ENCODE data around the gene ERRFI1. TPM values are rescaled to one million over a fixed set of nuclear protein-coding genes. Genes with fewer than 3 reads are reported as not detected.

ERRFI1 gene
- total and polyA plus RNA-seq, 2 of the 8 experiments (the other 6 are each of a cell fraction or from before 2014, with no cell fraction given) = 23.4 to 46.1 TPM

DNA sequence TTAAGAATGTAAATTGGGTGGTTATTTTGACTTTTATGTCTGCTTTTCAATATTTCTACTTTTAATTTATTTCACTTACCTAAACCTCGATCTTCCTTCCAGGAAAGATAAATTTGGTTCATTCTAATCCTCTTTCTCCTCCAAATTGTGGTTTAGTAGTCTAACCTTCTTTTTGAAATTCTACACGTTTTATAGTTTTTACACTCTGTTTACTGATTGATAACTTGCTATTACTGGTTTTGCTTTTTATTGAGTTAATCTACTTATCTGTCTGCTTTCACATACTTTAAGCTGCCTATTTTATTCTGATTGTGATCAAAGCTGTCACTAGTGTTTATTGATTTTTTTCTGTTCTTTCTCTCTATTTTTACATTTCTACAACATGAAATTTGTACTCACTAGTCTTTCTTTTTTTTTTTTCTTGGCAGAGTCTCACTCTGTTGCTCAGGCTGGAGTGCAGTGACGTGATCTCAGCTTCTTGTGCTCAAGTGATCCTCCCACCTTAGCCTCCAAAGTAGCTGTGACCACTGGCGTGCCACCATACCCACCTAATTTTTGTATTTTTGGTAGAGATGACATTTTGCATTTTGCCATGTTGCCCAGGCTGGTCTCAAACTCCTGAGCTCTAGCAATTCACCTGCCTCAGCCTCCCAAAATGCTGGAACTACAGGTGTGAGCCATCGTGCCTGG lies 27.9 kb upstream of the ERRFI1 start:
- Histone ChIP-seq H2BK12ac (ENCODE audit: low read depth, low read length) (no peak overlapping the region), H2BK15ac (ENCODE audit: low read length) (no peak overlapping the region), H3K4me3 (ENCODE audit: extremely low read depth in 1 of 4, insufficient read depth in 2 of 4, low read depth in 3 of 4, low read length in 4 of 4) (no peak overlapping the region), H3K4me1 (replicated peaks in 1 of 4; ENCODE audit: control insufficient read depth in 3 of 4, insufficient read depth in 4 of 4, low read length in 3 of 4) (no peaks in the 10 kb centered on the region), H2BK5ac (ENCODE audit: low read depth, low read length) (no peak overlapping the region), H3K27me3 (replicated peaks in 1 of 4; ENCODE audit: control insufficient read depth in 3 of 4, extremely low read depth in 1 of 4, insufficient read depth in 3 of 4, low read length in 3 of 4) (no peaks in the 10 kb centered on the region), H3K9me3 (ENCODE audit: insufficient read depth in 2 of 2, low read depth in 1 of 2, low read length in 1 of 2) (no peaks in the 10 kb centered on the region), H2BK20ac (ENCODE audit: low read length) (no peak overlapping the region), H3K36me3 (ENCODE audit: control insufficient read depth in 2 of 4, insufficient read depth in 4 of 4, low read length in 3 of 4) (no peaks in the 10 kb centered on the region), H4K91ac (replicated peaks; ENCODE audit: insufficient read length, low read length) (no peak overlapping the region), H2AFZ (ENCODE audit: low read length) (no peak overlapping the region), H2BK120ac (replicated peaks; ENCODE audit: low read depth, low read length) (no peak overlapping the region), H3K4ac (replicated peaks; ENCODE audit: insufficient read length, low read depth, low read length) (no peak overlapping the region), H3K79me2 (ENCODE audit: control insufficient read depth in 1 of 2, insufficient read depth in 2 of 2, low read length in 2 of 2) (no peaks in the 10 kb centered on the region), H3K23ac (ENCODE audit: insufficient read length) (no peak overlapping the region), H4K20me1 (replicated peaks in 1 of 2; ENCODE audit: control insufficient read depth in 1 of 2, insufficient read depth in 2 of 2, low read length in 2 of 2) (no peaks in the 10 kb centered on the region), H3K18ac (ENCODE audit: extremely low read depth, low read length) (no peak overlapping the region), H4K5ac (ENCODE audit: insufficient read length, low read depth, low read length) (no peak overlapping the region), H3K23me2 (ENCODE audit: low read depth, low read length) (no peaks in the 10 kb centered on the region), H3K14ac (ENCODE audit: insufficient read length) (no peak overlapping the region), H2AK5ac (ENCODE audit: low read depth, low read length) (no peak overlapping the region), H3K4me2 (ENCODE audit: insufficient read depth in 1 of 2, low read depth in 2 of 2, low read length in 2 of 2) (no peak overlapping the region), H3K79me1 (ENCODE audit: low read depth, low read length) (no peaks in the 10 kb centered on the region), H3K27ac (ENCODE audit: low read depth, low read length) (no peak overlapping the region), H4K8ac (ENCODE audit: extremely low read depth, insufficient read depth, low read length) (no peak overlapping the region), H3K9ac (replicated peaks in 1 of 4; ENCODE audit: extremely low read depth in 1 of 4, low read depth in 3 of 4, low read length in 3 of 4) (no peak overlapping the region), H3K56ac (replicated peaks; ENCODE audit: insufficient read length, low read depth, low read length) (no peak overlapping the region)
- CTCF ChIA-PET (ENCODE audit: partially characterized antibody) = interaction anchor here (0.5 to 1.9 kb wide), 3 partner anchors 22 to 385 kb away, joined by 3 to 5 read pairs (median 3); no protein-coding TSS in a partner anchor
- TF ChIP-seq MAFK (IDR thresholded peaks at IDR 0.05; ENCODE audit: low read depth, low read length) (no peak), BCL11A (IDR thresholded peaks at IDR 0.05; ENCODE audit: low read depth in 2 of 2, low read length in 2 of 2) (no peak), RXRA (IDR thresholded peaks at IDR 0.05; ENCODE audit: insufficient read depth, low read depth, low read length) (no peak), CBX5 (IDR thresholded peaks at IDR 0.05; ENCODE audit: low read depth, low read length) (no peak), JUND (IDR thresholded peaks at IDR 0.05; ENCODE audit: low read length) (no peak), CHD1 (IDR thresholded peaks at IDR 0.05; ENCODE audit: low read depth, low read length) (no peak), SUZ12 (IDR thresholded peaks at IDR 0.05; ENCODE audit: low read length) (no peak), PHF8 (conservative IDR thresholded peaks at IDR 0.05; ENCODE audit: low read depth, low read length) (no peak), YY1 (IDR thresholded peaks at IDR 0.05; ENCODE audit: low read depth, low read length) (no peak), BACH1 (IDR thresholded peaks at IDR 0.05; ENCODE audit: low read length) (no peak), KDM4A (IDR thresholded peaks at IDR 0.05; ENCODE audit: low read depth, low read length, severe bottlenecking) (no peak), BRCA1 (IDR thresholded peaks at IDR 0.05; ENCODE audit: low read depth, low read length) (no peak), GTF2F1 (IDR thresholded peaks at IDR 0.05; ENCODE audit: borderline replicate concordance, low read depth, low read length) (no peak), CHD2 (IDR thresholded peaks at IDR 0.05; ENCODE audit: low read length) (no peak)
- WGBS, 2 experiments (ENCODE audit: extremely low coverage in 1 of 2, insufficient coverage in 1 of 2, insufficient read length in 1 of 2, insufficient replicate concordance in 2 of 2, low coverage in 1 of 2, low lambda C conversion rate in 2 of 2, missing lambda C conversion rate in 1 of 2) = 85 to 100% methylated on average over 1 to 5 of the region's 5 CpGs
- FAIRE-seq (no peak), DNase-seq (ENCODE audit: low read depth in 1 of 2, low spot score in 2 of 2) (no peak)
- POLR2A ChIA-PET (ENCODE audit: partially characterized antibody) = no interaction called here

All from H1 (cell line).